Osteoblast (primary cell): Measurements from ENCODE around the gene CNFN. TPM values are rescaled to one million over a fixed set of nuclear protein-coding genes. Genes with fewer than 3 reads are reported as not detected.

Experiments used
- DNase-seq: peaks from one replicate; pipeline ENCODE4 v3.0.0; 2011; ENCODE audit warnings: low spot score, mixed read lengths; ENCODE audit not compliant: insufficient read length; ENCODE audit errors: missing footprints
- H2AFZ ChIP-seq: 2 replicates; pipeline ENCODE4 v1.6.0; 2011; ENCODE audit warnings: mild to moderate bottlenecking, low read length
- H3K27ac ChIP-seq: 2 replicates; pipeline ENCODE4 v1.5.1; 2011; ENCODE audit warnings: mild to moderate bottlenecking, low read depth, low read length, moderate library complexity
- H3K27me3 ChIP-seq: 2 replicates; pipeline ENCODE4 v1.6.0; 2012; ENCODE audit warnings: mild to moderate bottlenecking, control low read depth, inconsistent platforms, low read length, moderate library complexity; ENCODE audit not compliant: insufficient read depth
- H3K36me3 ChIP-seq: 2 replicates; pipeline ENCODE4 v1.5.1; 2011; ENCODE audit warnings: mild to moderate bottlenecking, low read length, control low read depth, moderate library complexity; ENCODE audit not compliant: insufficient read depth
- H3K4me1 ChIP-seq: 2 replicates; pipeline ENCODE4 v1.5.1; 2011; ENCODE audit warnings: mild to moderate bottlenecking, low read length, control low read depth, moderate library complexity; ENCODE audit not compliant: insufficient read depth
- H3K4me2 ChIP-seq: 2 replicates; pipeline ENCODE4 v1.6.0; 2011; ENCODE audit warnings: mild to moderate bottlenecking, low read length; ENCODE audit not compliant: insufficient read depth
- H3K4me3 ChIP-seq: fragments of 200-600 bp; sonication (generic); 3 replicates; pipeline ENCODE4 v1.5.1; 2012; ENCODE audit warnings: mild to moderate bottlenecking, low read length, inconsistent platforms; ENCODE audit not compliant: insufficient read depth
- H3K79me2 ChIP-seq: 2 replicates; pipeline ENCODE4 v1.6.0; 2012; ENCODE audit warnings: mild to moderate bottlenecking, low read length, control low read depth, inconsistent platforms; ENCODE audit not compliant: insufficient read depth
- H3K9me3 ChIP-seq: 2 replicates; pipeline ENCODE4 v1.5.1; 2011; ENCODE audit warnings: low read depth, low read length, control low read depth
- H4K20me1 ChIP-seq: 2 replicates; pipeline ENCODE4 v1.6.0; 2012; ENCODE audit warnings: mild to moderate bottlenecking, low read length, control low read depth; ENCODE audit not compliant: insufficient read depth
- CTCF ChIP-seq: IDR thresholded peaks from 2 replicates; pipeline ENCODE4 v1.5.1; 2011; ENCODE audit warnings: mild to moderate bottlenecking, low read depth, low read length, moderate library complexity; ENCODE audit errors: extremely low read depth
- total RNA-seq: library from RNA; depleted of rRNA; stranded (reverse); fragments of >200 nt; gene quantifications from 2 replicates; pipeline ENCODE4 v1.2.3, GENCODE V29; 2012

Gene CNFN
- total RNA-seq, 1 donor: not detected

- Histone ChIP-seq H3K79me2 (no peaks in the 10 kb centered on the region), H3K4me2 (no peak overlapping the region), H3K27ac (no peak overlapping the region), H3K36me3 (no peaks in the 10 kb centered on the region), H4K20me1 (peaks cover 9% of the 10 kb centered on the region), H3K4me1 (no peaks in the 10 kb centered on the region), H3K9me3 (no peaks in the 10 kb centered on the region), H2AFZ (no peak overlapping the region), H3K27me3 (no peaks in the 10 kb centered on the region), H3K4me3 (no peak overlapping the region)
- DNase-seq: no peak
- no peak for TF ChIP-seq CTCF
These were observed 20.3 kb upstream of the CNFN start for GRCh38 chr19:42410371-42410770.

GRCh38 chr19:42409477-42409876 lies 19.4 kb upstream of the CNFN start:
- TF ChIP-seq CTCF: no peak
- Histone ChIP-seq H3K36me3 (no peaks in the 10 kb centered on the region), H4K20me1 (peaks cover 9% of the 10 kb centered on the region), H3K4me3 (no peak overlapping the region), H3K27ac (no peak overlapping the region), H3K4me1 (no peaks in the 10 kb centered on the region), H3K27me3 (no peaks in the 10 kb centered on the region), H3K9me3 (no peaks in the 10 kb centered on the region), H3K4me2 (no peak overlapping the region), H2AFZ (no peak overlapping the region), H3K79me2 (no peaks in the 10 kb centered on the region)
- peak; percentile 77 for DNase-seq

GRCh38 chr19:42407816-42408175 lies 17.7 kb upstream of the CNFN start:
- no peak overlapping the region for H3K4me3 ChIP-seq
- no peaks in the 10 kb centered on the region for H3K27me3 ChIP-seq
- no peak overlapping the region for H3K27ac ChIP-seq
- no peak overlapping the region for H3K4me2 ChIP-seq
- no peak overlapping the region for H2AFZ ChIP-seq
- H3K36me3 ChIP-seq: no peaks in the 10 kb centered on the region
- TF ChIP-seq CTCF: no peak
- H3K4me1 ChIP-seq: no peaks in the 10 kb centered on the region
- no peaks in the 10 kb centered on the region for H3K79me2 ChIP-seq
- DNase-seq: peak; percentile 55
- H3K9me3 ChIP-seq: no peaks in the 10 kb centered on the region
- H4K20me1 ChIP-seq: peaks cover 6% of the 10 kb centered on the region

GRCh38 chr19:42407085-42407815 lies 17.2 kb upstream of the CNFN start:
- H3K9me3 ChIP-seq: no peaks in the 10 kb centered on the region
- H3K27me3 ChIP-seq: no peaks in the 10 kb centered on the region
- DNase-seq: peak; percentile 63
- TF ChIP-seq CTCF: no peak
- H3K27ac ChIP-seq: no peak overlapping the region
- no peaks in the 10 kb centered on the region for H3K36me3 ChIP-seq
- no peaks in the 10 kb centered on the region for H3K4me1 ChIP-seq
- H3K79me2 ChIP-seq: no peaks in the 10 kb centered on the region
- peaks cover 4% of the 10 kb centered on the region for H4K20me1 ChIP-seq
- no peak overlapping the region for H3K4me3 ChIP-seq
- no peak overlapping the region for H2AFZ ChIP-seq
- no peak overlapping the region for H3K4me2 ChIP-seq
